Esophagus (tissue), 2 donors: ENCODE results near the gene CYB5R2. TPM values are rescaled to one million over a fixed set of nuclear protein-coding genes. Genes with fewer than 3 reads are reported as not detected.
"Not testable (repeated sequence)": the region's sequence is repeated elsewhere in the genome, so short reads cannot be mapped to it uniquely, and the experiment has no call there.

ENCODE experiments used
- H3K27ac ChIP-seq, 2 donors: one replicate each; pipeline ENCODE4 v1.5.1; 2013; ENCODE audit warnings: low read depth in 2 of 2, mild to moderate bottlenecking in 2 of 2, inconsistent platforms in 1 of 2, low read length in 1 of 2, moderate library complexity in 1 of 2
- H3K27me3 ChIP-seq, 2 donors: one replicate each; pipeline ENCODE4 v1.6.1; 2013; ENCODE audit warnings: low read length in 2 of 2, control low read depth in 1 of 2, mild to moderate bottlenecking in 1 of 2; ENCODE audit not compliant: insufficient read depth in 2 of 2, control insufficient read depth in 1 of 2
- H3K36me3 ChIP-seq, 2 donors: one replicate each; pipeline ENCODE4 v1.6.1; 2013; ENCODE audit warnings: low read length in 1 of 2; ENCODE audit not compliant: control insufficient read depth in 2 of 2, insufficient read depth in 2 of 2
- H3K4me1 ChIP-seq, 2 donors: one replicate each; pipeline ENCODE4 v1.6.1; 2013; ENCODE audit warnings: low read length in 1 of 2; ENCODE audit not compliant: control insufficient read depth in 2 of 2, insufficient read depth in 2 of 2
- H3K4me3 ChIP-seq, 2 donors: one replicate each; pipeline ENCODE4 v1.5.1; 2013; ENCODE audit warnings: low read length in 2 of 2, mild to moderate bottlenecking in 2 of 2, low read depth in 1 of 2, moderate library complexity in 1 of 2
- H3K9me3 ChIP-seq, 2 donors: one replicate each; pipeline ENCODE4 v1.6.1; 2013; ENCODE audit warnings: mild to moderate bottlenecking in 2 of 2, low read depth in 1 of 2, low read length in 1 of 2, moderate library complexity in 1 of 2; ENCODE audit not compliant: control insufficient read depth in 2 of 2, insufficient read depth in 1 of 2
- WGBS, 2 donors: extraction: QIAGEN DNeasy Blood & Tissue Kit; methylation state at CpG; one replicate each; pipeline ENCODE4 v1.1.7; 2013; 5-methylcytosine and 5-hydroxymethylcytosine counted together
- polyA plus RNA-seq, 2 donors: library from polyadenylated mRNA; stranded (reverse); fragments of 200-250 nt; gene quantifications; one replicate each; pipeline ENCODE4 v1.2.3, GENCODE V29; 2013
- donor health status: healthy with polysubstance abuse.
- donor health status: Bipolar disorder and iron deficiency.

CYB5R2 gene
- polyA plus RNA-seq, 2 donors: 10.0 to 20.7 TPM

GRCh38 chr11:7663531-7663930, 9.8 kb downstream of the CYB5R2 start:
- not testable (repeated sequence) for H3K4me1 ChIP-seq, H3K9me3 ChIP-seq, H3K36me3 ChIP-seq, H3K27me3 ChIP-seq, H3K4me3 ChIP-seq, H3K27ac ChIP-seq
- WGBS, 2 donors: 90 to 94% methylated on average over 6 to 16 of the region's 16 CpGs

- H3K36me3 ChIP-seq: peaks cover 11 to 35% of the 10 kb centered on the region in 2 donors
- no peak overlapping the region for H3K4me3 ChIP-seq
- no peaks in the 10 kb centered on the region for H3K4me1 ChIP-seq
- 47 to 50% methylated on average over 15 of the region's 15 CpGs for WGBS, 2 donors
- H3K27ac ChIP-seq: no peak overlapping the region
- H3K27me3 ChIP-seq: no peaks in the 10 kb centered on the region
- H3K9me3 ChIP-seq: no peaks in the 10 kb centered on the region
Observed at GRCh38 chr11:7657306-7658025, 15.8 kb downstream of the CYB5R2 start.

DNA sequence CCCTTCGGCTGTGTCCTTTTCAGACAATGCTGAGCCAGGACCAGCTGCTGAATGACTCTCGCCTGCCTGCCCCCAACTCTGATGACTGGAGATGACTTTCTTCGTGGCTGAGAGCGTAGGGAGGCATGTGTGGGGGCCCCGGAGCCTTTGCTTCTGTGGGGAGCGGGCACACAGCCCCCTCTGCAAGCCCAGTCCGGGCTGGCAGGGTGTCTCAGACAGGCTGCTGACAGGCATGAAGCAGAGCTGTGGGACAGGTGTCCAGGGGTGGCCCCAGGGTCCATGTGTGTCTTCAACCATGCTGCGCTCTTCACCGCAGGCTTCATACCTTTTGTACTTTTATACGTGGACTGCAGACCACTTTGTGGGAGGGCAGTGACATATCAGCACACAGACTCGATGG, 16.6 kb downstream of the CYB5R2 start:
- H3K4me3 ChIP-seq: no peak overlapping the region
- no peaks in the 10 kb centered on the region for H3K9me3 ChIP-seq
- H3K36me3 ChIP-seq: peaks cover 17 to 43% of the 10 kb centered on the region in 2 donors
- H3K27ac ChIP-seq: no peak overlapping the region
- 86 to 88% methylated on average over 11 of the region's 11 CpGs for WGBS, 2 donors
- H3K4me1 ChIP-seq: no peaks in the 10 kb centered on the region
- H3K27me3 ChIP-seq: no peaks in the 10 kb centered on the region

DNA sequence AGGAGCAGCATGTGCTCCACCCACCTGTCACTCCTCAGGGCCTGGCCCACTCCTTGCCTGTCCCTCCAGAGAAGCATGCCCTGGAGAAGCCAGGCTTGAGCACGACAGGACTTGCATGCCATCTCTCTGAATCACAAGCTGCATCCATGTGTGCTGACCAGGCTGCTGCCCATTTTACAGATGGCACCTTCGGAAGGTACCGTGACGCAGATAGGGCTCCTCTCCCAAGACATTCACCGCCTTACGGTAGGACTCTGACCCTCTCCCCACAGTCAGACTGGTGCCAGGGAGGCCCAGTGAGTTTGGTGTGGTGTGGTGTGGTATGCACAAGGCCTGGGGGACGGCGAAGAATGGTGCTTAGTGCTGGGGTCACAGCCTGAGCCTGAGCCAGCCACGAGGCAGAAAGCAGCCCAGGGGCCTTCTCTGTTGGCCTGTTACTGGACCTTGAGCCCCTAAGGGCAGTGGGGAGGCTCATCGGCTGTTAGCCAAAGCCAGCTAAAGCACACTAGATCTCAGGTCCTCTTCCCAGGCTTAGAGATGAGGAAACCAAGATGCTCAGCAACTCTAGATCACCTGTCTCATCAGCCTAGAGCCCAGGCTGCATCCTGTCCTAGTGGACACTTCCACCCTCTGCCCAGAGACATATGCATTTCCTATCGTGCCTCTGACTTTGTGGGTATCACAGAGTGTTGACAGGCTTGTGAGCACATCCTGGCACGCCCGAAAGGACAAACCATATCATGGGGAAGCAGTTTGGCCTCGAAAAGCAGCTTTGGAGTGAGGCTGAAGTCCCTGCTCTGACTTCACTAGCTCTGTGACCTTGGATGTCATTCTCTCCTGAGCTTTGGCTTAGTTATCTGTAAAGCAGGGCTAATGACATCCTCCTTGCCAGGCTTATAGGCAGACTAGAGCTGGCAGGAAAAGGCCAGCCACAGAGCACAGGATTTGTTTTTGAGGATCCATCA, 17.8 kb downstream of the CYB5R2 start:
- Histone ChIP-seq H3K36me3 (peaks cover 17 to 50% of the 10 kb centered on the region in 2 donors), H3K4me1 (no peaks in the 10 kb centered on the region), H3K27ac (no peak overlapping the region), H3K4me3 (no peak overlapping the region), H3K27me3 (no peaks in the 10 kb centered on the region), H3K9me3 (no peaks in the 10 kb centered on the region)
- WGBS, 2 donors: 79% methylated on average over 14 of the region's 14 CpGs

DNA sequence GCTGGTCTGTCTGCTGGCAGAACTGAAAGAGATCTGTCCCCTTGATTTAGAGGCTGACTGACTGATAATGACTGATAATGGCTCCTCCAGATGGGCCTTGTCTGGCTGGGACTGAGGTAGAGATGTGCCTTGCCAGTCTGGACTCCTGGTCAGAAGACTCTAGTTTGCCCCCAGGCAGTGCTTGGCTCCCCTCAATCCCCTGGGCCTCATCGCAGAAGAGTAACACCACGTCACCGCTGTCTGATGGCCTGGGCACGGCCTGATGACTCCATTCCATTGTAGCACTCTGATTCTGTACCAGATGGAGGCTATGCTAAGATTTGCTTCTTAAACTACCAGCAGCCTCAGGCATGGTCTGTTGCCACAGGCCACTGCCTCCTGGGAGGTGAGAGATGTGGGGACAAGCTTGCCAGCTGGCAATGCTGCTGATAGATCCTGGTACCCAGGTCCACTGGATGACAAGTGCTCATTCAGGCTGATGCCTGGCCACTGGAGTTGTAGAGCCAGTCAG, 19.1 kb downstream of the CYB5R2 start:
- Histone ChIP-seq H3K4me3 (no peak overlapping the region), H3K36me3 (peaks cover 21 to 56% of the 10 kb centered on the region in 2 donors), H3K27me3 (no peaks in the 10 kb centered on the region), H3K9me3 (no peaks in the 10 kb centered on the region), H3K27ac (no peak overlapping the region), H3K4me1 (no peaks in the 10 kb centered on the region)
- WGBS, 2 donors: 82 to 86% methylated on average over 4 of the region's 4 CpGs

GRCh38 chr11:7651700-7652099, 21.6 kb downstream of the CYB5R2 start:
- Histone ChIP-seq H3K4me3 (no peak overlapping the region), H3K36me3 (peaks cover 21 to 54% of the 10 kb centered on the region in 2 donors), H3K27me3 (no peaks in the 10 kb centered on the region), H3K4me1 (no peaks in the 10 kb centered on the region), H3K9me3 (no peaks in the 10 kb centered on the region), H3K27ac (no peak overlapping the region)
- 86 to 89% methylated on average over 9 of the region's 9 CpGs for WGBS, 2 donors

- H3K36me3 ChIP-seq: peaks cover 21 to 54% of the 10 kb centered on the region in 2 donors
- H3K9me3 ChIP-seq: no peaks in the 10 kb centered on the region
- no peaks in the 10 kb centered on the region for H3K27me3 ChIP-seq
- no peak overlapping the region for H3K27ac ChIP-seq
- WGBS, 2 donors: 71 to 77% methylated on average over 5 of the region's 5 CpGs
- no peaks in the 10 kb centered on the region for H3K4me1 ChIP-seq
- H3K4me3 ChIP-seq: no peak overlapping the region
Observed at GRCh38 chr11:7651140-7651551, 22.2 kb downstream of the CYB5R2 start.

DNA sequence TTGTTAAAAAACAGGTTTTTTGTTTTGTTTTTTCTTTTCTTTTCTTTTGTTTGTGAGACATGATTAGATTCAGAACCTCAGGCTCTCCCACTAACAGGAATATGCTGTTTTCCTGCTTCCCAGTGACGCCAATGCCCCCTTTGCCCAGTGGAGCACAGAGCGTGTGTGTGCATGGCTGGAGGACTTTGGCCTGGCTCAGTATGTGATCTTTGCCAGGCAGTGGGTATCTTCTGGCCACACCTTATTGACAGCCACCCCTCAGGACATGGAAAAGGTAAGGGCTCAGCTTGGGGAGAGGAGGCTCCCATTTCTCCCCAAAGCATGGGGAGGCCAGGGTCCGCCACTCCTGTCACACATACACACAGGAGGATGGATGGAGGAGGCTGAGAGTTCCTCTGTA, 25.0 kb downstream of the CYB5R2 start:
- Histone ChIP-seq H3K27ac (no peak overlapping the region), H3K4me1 (no peaks in the 10 kb centered on the region), H3K27me3 (no peaks in the 10 kb centered on the region), H3K36me3 (peaks cover 18 to 34% of the 10 kb centered on the region in 2 donors), H3K9me3 (no peaks in the 10 kb centered on the region), H3K4me3 (no peak overlapping the region)
- WGBS, 2 donors: 87 to 91% methylated on average over 3 of the region's 3 CpGs

- Histone ChIP-seq H3K4me3 (no peak overlapping the region), H3K27ac (no peak overlapping the region), H3K4me1 (no peaks in the 10 kb centered on the region), H3K36me3 (peaks cover 6 to 27% of the 10 kb centered on the region in 2 donors), H3K27me3 (no peaks in the 10 kb centered on the region), H3K9me3 (no peaks in the 10 kb centered on the region)
- 90 to 91% methylated on average over 2 of the region's 2 CpGs for WGBS, 2 donors
Observed at GRCh38 chr11:7646866-7647265, 26.4 kb downstream of the CYB5R2 start.
